ENCODE measurements around the gene OSBPL2. TPM values are rescaled to one million over a fixed set of nuclear protein-coding genes. Genes with fewer than 3 reads are reported as not detected.

Gene OSBPL2
- total and polyA plus RNA-seq, 7 donors = 9.6 to 30.9 (median 22.8) TPM

GRCh38 chr20:62232770-62233645, 5.3 kb upstream of the OSBPL2 start:
- peaks cover 24% of the 10 kb centered on the region for H3K4me1 ChIP-seq
- 26 to 38% (median 27%) methylated on average over 18 of the region's 18 CpGs for WGBS, 3 donors
- H3K27ac ChIP-seq = no peak overlapping the region
- H3K9me3 ChIP-seq = no peaks in the 10 kb centered on the region
- ATAC-seq (peak; percentile 34 to 66 (median 50)), DNase-seq (no peak)
- H3K4me3 ChIP-seq = no peak overlapping the region
- no peaks in the 10 kb centered on the region for H3K27me3 ChIP-seq (ENCODE audit: insufficient read depth in 3 of 3, low read length in 2 of 3)
- intact Hi-C loops (cut with DNase I) = no loop called here
- no peaks in the 10 kb centered on the region for H3K36me3 ChIP-seq (ENCODE audit: insufficient read depth in 1 of 2, low read depth in 1 of 2)
- no peak for TF ChIP-seq CTCF (IDR thresholded peaks at IDR 0.05)

GRCh38 chr20:62233684-62234083, 4.6 kb upstream of the OSBPL2 start:
- intact Hi-C loops (cut with DNase I) = no loop called here
- Histone ChIP-seq H3K36me3 (ENCODE audit: insufficient read depth in 1 of 2, low read depth in 1 of 2) (no peaks in the 10 kb centered on the region), H3K27ac (no peak overlapping the region), H3K9me3 (no peaks in the 10 kb centered on the region), H3K27me3 (ENCODE audit: insufficient read depth in 3 of 3, low read length in 2 of 3) (no peaks in the 10 kb centered on the region), H3K4me1 (peaks cover 24% of the 10 kb centered on the region), H3K4me3 (no peak overlapping the region)
- DNase-seq (no peak), ATAC-seq (no peak)
- 79 to 86% (median 80%) methylated on average over 4 of the region's 4 CpGs for WGBS, 3 donors
- no peak for TF ChIP-seq CTCF (IDR thresholded peaks at IDR 0.05)

- intact Hi-C loops (cut with DNase I) = no loop called here
- no peak overlapping the region for H3K27ac ChIP-seq
These were observed 4.0 kb upstream of the OSBPL2 start for GRCh38 chr20:62234339-62234738.

GRCh38 chr20:62235001-62235776, 3.1 kb upstream of the OSBPL2 start:
- no peak for TF ChIP-seq CTCF (IDR thresholded peaks at IDR 0.05)
- H3K4me3 ChIP-seq = peak overlapping the region; percentile 32
- ATAC-seq (peak in 2 of 4 donors; percentile 22 to 52), DNase-seq (peak in 1 of 2 donors; percentile 79)
- peak overlapping the region; percentile 62 for H3K27ac ChIP-seq
- peaks cover 33% of the 10 kb centered on the region for H3K4me1 ChIP-seq
- WGBS, 3 donors = 29 to 41% (median 32%) methylated on average over 16 of the region's 16 CpGs
- intact Hi-C loops (cut with DNase I) = no loop called here
- no peaks in the 10 kb centered on the region for H3K9me3 ChIP-seq
- peaks cover 0 to under 1% of the 10 kb centered on the region in 2 donors for H3K36me3 ChIP-seq (ENCODE audit: insufficient read depth in 1 of 2, low read depth in 1 of 2)
- no peaks in the 10 kb centered on the region for H3K27me3 ChIP-seq (ENCODE audit: insufficient read depth in 3 of 3, low read length in 2 of 3)

More at GRCh38 chr20:62234339-62234738, 4.0 kb upstream of the OSBPL2 start:
- Histone ChIP-seq H3K4me1 (peaks cover 24% of the 10 kb centered on the region), H3K36me3 (ENCODE audit: insufficient read depth in 1 of 2, low read depth in 1 of 2) (no peaks in the 10 kb centered on the region), H3K9me3 (no peaks in the 10 kb centered on the region), H3K27me3 (ENCODE audit: insufficient read depth in 3 of 3, low read length in 2 of 3) (no peaks in the 10 kb centered on the region), H3K4me3 (no peak overlapping the region)
- WGBS, 3 donors = 40 to 59% (median 42%) methylated on average over 5 of the region's 5 CpGs
- no peak for ATAC-seq
- no peak for DNase-seq
- TF ChIP-seq CTCF (IDR thresholded peaks at IDR 0.05) = no peak

Measured in psoas muscle (tissue), 8 donors.